ENCODE data around the gene LRRC75B.
"Not testable (repeated sequence)": the region's sequence is repeated elsewhere in the genome, so short reads cannot be mapped to it uniquely, and the experiment has no call there.

The LRRC75B gene

GRCh38 chr22:24592851-24593558 lies at the start of gene LRRC75B:
TSS of gene LRRC75B (minus strand) at chr22:24593073. CDS start at chr22:24593039, 34 bp downstream.
- H3K9me3 ChIP-seq (ENCODE audit: control insufficient read depth, insufficient read depth, low read length) = no peaks in the 10 kb centered on the region
- H3K4me1 ChIP-seq (ENCODE audit: control insufficient read depth, insufficient read depth, low read length) = peaks cover 4% of the 10 kb centered on the region; the same call in 1 of the 2 replicates
- H3K36me3 ChIP-seq (ENCODE audit: control insufficient read depth, insufficient read depth, low read length) = peaks cover 3% of the 10 kb centered on the region
- no peaks in the 10 kb centered on the region for H3K27me3 ChIP-seq (ENCODE audit: control insufficient read depth, insufficient read depth, low read length)
- peak within 1 kb of the TSS; percentile 61 for H3K4me3 ChIP-seq (ENCODE audit: low read depth, low read length)
- H3K27ac ChIP-seq (ENCODE audit: low read depth, low read length) = peak within 1 kb of the TSS; percentile 69
- peak within 1 kb of the TSS; percentile 64 for H3K9ac ChIP-seq (ENCODE audit: low read depth, low read length)

- H3K9ac ChIP-seq (ENCODE audit: low read depth, low read length); H3K27ac ChIP-seq (ENCODE audit: low read depth, low read length); H3K36me3 ChIP-seq (ENCODE audit: control insufficient read depth, insufficient read depth, low read length); H3K27me3 ChIP-seq (ENCODE audit: control insufficient read depth, insufficient read depth, low read length); H3K4me1 ChIP-seq (ENCODE audit: control insufficient read depth, insufficient read depth, low read length); H3K9me3 ChIP-seq (ENCODE audit: control insufficient read depth, insufficient read depth, low read length); H3K4me3 ChIP-seq (ENCODE audit: low read depth, low read length): not testable (repeated sequence)
Measured at GRCh38 chr22:24642307-24642706, 49.4 kb upstream of the LRRC75B start.

GRCh38 chr22:24636513-24636912 lies 43.6 kb upstream of the LRRC75B start:
- not testable (repeated sequence) for H3K4me3 ChIP-seq (ENCODE audit: low read depth, low read length)

GRCh38 chr22:24634776-24635389 lies 42.0 kb upstream of the LRRC75B start:
- not testable (repeated sequence) for H3K36me3 ChIP-seq (ENCODE audit: control insufficient read depth, insufficient read depth, low read length); H3K9me3 ChIP-seq (ENCODE audit: control insufficient read depth, insufficient read depth, low read length); H3K27me3 ChIP-seq (ENCODE audit: control insufficient read depth, insufficient read depth, low read length); H3K4me3 ChIP-seq (ENCODE audit: low read depth, low read length); H3K27ac ChIP-seq (ENCODE audit: low read depth, low read length); H3K9ac ChIP-seq (ENCODE audit: low read depth, low read length)
- peaks cover 13% of the 10 kb centered on the region for H3K4me1 ChIP-seq (ENCODE audit: control insufficient read depth, insufficient read depth, low read length)

More at GRCh38 chr22:24636513-24636912, 43.6 kb upstream of the LRRC75B start:
- H3K27me3 ChIP-seq (ENCODE audit: control insufficient read depth, insufficient read depth, low read length); H3K9me3 ChIP-seq (ENCODE audit: control insufficient read depth, insufficient read depth, low read length); H3K4me1 ChIP-seq (ENCODE audit: control insufficient read depth, insufficient read depth, low read length); H3K27ac ChIP-seq (ENCODE audit: low read depth, low read length); H3K9ac ChIP-seq (ENCODE audit: low read depth, low read length); H3K36me3 ChIP-seq (ENCODE audit: control insufficient read depth, insufficient read depth, low read length): not testable (repeated sequence)

- not testable (repeated sequence) for H3K27ac ChIP-seq (ENCODE audit: low read depth, low read length); H3K27me3 ChIP-seq (ENCODE audit: control insufficient read depth, insufficient read depth, low read length); H3K9ac ChIP-seq (ENCODE audit: low read depth, low read length); H3K4me3 ChIP-seq (ENCODE audit: low read depth, low read length); H3K9me3 ChIP-seq (ENCODE audit: control insufficient read depth, insufficient read depth, low read length); H3K36me3 ChIP-seq (ENCODE audit: control insufficient read depth, insufficient read depth, low read length)
- H3K4me1 ChIP-seq (ENCODE audit: control insufficient read depth, insufficient read depth, low read length) = peaks cover 13% of the 10 kb centered on the region
Measured at GRCh38 chr22:24633231-24634023, 40.6 kb upstream of the LRRC75B start.

GRCh38 chr22:24632642-24633041 lies 39.8 kb upstream of the LRRC75B start:
- not testable (repeated sequence) for H3K36me3 ChIP-seq (ENCODE audit: control insufficient read depth, insufficient read depth, low read length); H3K9ac ChIP-seq (ENCODE audit: low read depth, low read length); H3K9me3 ChIP-seq (ENCODE audit: control insufficient read depth, insufficient read depth, low read length); H3K4me3 ChIP-seq (ENCODE audit: low read depth, low read length); H3K27me3 ChIP-seq (ENCODE audit: control insufficient read depth, insufficient read depth, low read length); H3K27ac ChIP-seq (ENCODE audit: low read depth, low read length)
- H3K4me1 ChIP-seq (ENCODE audit: control insufficient read depth, insufficient read depth, low read length) = peaks cover 13% of the 10 kb centered on the region

- not testable (repeated sequence) for H3K36me3 ChIP-seq (ENCODE audit: control insufficient read depth, insufficient read depth, low read length); H3K4me3 ChIP-seq (ENCODE audit: low read depth, low read length); H3K9me3 ChIP-seq (ENCODE audit: control insufficient read depth, insufficient read depth, low read length); H3K9ac ChIP-seq (ENCODE audit: low read depth, low read length); H3K27me3 ChIP-seq (ENCODE audit: control insufficient read depth, insufficient read depth, low read length)
- H3K27ac ChIP-seq (ENCODE audit: low read depth, low read length) = peak overlapping the region; percentile 76
- H3K4me1 ChIP-seq (ENCODE audit: control insufficient read depth, insufficient read depth, low read length) = peaks cover 13% of the 10 kb centered on the region
Measured at GRCh38 chr22:24631430-24632122, 38.7 kb upstream of the LRRC75B start.

- Histone ChIP-seq H3K27ac (ENCODE audit: low read depth, low read length) (peak overlapping the region; percentile 76), H3K4me1 (ENCODE audit: control insufficient read depth, insufficient read depth, low read length) (peaks cover 13% of the 10 kb centered on the region)
- H3K4me3 ChIP-seq (ENCODE audit: low read depth, low read length); H3K36me3 ChIP-seq (ENCODE audit: control insufficient read depth, insufficient read depth, low read length); H3K27me3 ChIP-seq (ENCODE audit: control insufficient read depth, insufficient read depth, low read length); H3K9me3 ChIP-seq (ENCODE audit: control insufficient read depth, insufficient read depth, low read length); H3K9ac ChIP-seq (ENCODE audit: low read depth, low read length): not testable (repeated sequence)
Measured at GRCh38 chr22:24630812-24631427, 38.0 kb upstream of the LRRC75B start.

- H3K27me3 ChIP-seq (ENCODE audit: control insufficient read depth, insufficient read depth, low read length); H3K36me3 ChIP-seq (ENCODE audit: control insufficient read depth, insufficient read depth, low read length); H3K9me3 ChIP-seq (ENCODE audit: control insufficient read depth, insufficient read depth, low read length); H3K9ac ChIP-seq (ENCODE audit: low read depth, low read length); H3K4me3 ChIP-seq (ENCODE audit: low read depth, low read length); H3K27ac ChIP-seq (ENCODE audit: low read depth, low read length): not testable (repeated sequence)
- peaks cover 13% of the 10 kb centered on the region for H3K4me1 ChIP-seq (ENCODE audit: control insufficient read depth, insufficient read depth, low read length)
Measured at GRCh38 chr22:24629069-24629468, 36.2 kb upstream of the LRRC75B start.

GRCh38 chr22:24627911-24628310 lies 35.0 kb upstream of the LRRC75B start:
- peaks cover 13% of the 10 kb centered on the region for H3K4me1 ChIP-seq (ENCODE audit: control insufficient read depth, insufficient read depth, low read length)
- not testable (repeated sequence) for H3K36me3 ChIP-seq (ENCODE audit: control insufficient read depth, insufficient read depth, low read length); H3K9ac ChIP-seq (ENCODE audit: low read depth, low read length); H3K9me3 ChIP-seq (ENCODE audit: control insufficient read depth, insufficient read depth, low read length); H3K4me3 ChIP-seq (ENCODE audit: low read depth, low read length); H3K27me3 ChIP-seq (ENCODE audit: control insufficient read depth, insufficient read depth, low read length); H3K27ac ChIP-seq (ENCODE audit: low read depth, low read length)
